ENCODE data around the gene SPATS2L. TPM values are rescaled to one million over a fixed set of nuclear protein-coding genes. Genes with fewer than 3 reads are reported as not detected.

Gene SPATS2L
- total and polyA plus RNA-seq, 2 donors (not counting 1 experiment from before 2014, with no cell fraction given) = 0.27 to 0.44 TPM

DNA sequence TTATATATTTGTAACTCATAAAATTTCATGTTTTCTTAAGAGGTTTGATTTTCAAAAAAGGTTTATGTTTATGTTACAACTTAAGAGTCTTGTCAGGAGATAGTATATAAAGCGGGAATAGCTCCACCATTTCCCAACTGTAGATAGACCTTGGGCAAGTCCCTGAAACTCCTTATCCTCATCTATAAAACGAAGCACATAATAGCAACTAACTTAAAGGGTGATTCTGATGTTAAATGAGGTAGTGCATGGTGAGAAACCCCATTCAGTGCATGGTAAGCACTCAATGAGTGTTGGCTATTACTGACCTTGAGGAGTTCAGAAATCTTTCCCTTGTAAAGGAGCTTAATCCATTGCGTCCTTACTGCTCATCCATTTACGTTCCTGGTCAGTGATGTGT, 169.3 kb downstream of the SPATS2L start:
- H3K27ac Mint-ChIP-seq = no peak overlapping the region
- WGBS (ENCODE audit: insufficient coverage) = 80% methylated on average over 1 of the region's 4 CpGs

DNA sequence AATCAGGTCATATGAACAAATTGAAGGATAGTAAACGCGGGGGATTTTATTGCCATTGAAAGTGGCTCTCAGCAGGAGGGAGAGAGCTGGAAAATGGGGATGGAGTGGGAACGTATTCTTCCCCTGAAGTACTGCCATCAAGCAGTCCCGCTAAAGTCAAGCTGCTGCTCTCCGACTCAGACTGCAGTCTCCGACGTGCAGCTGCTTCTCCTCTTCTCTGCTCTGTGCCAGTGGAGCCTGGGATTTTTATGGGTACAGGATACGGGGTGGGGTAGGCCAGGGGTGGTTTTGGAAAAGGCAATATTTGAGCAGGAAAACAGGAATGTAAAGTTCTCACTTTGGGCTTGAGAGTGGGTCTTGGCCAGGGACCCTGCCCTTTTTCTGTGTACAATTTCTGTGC, 170.3 kb downstream of the SPATS2L start:
- POLR2A ChIA-PET = no interaction called here

More for the DNA sequence above, 169.3 kb downstream of the SPATS2L start:
- H3K4me2 ChIP-seq (replicated peaks; ENCODE audit: low read depth, low read length, poor library complexity, severe bottlenecking) = no peak overlapping the region
- H3K9me3 ChIP-seq (ENCODE audit: control extremely low read depth in 1 of 3, control insufficient read depth in 2 of 3, insufficient read depth in 1 of 3, low read length in 2 of 3) = no peaks in the 10 kb centered on the region
- Mint-ChIP-seq H3K9me3 (ENCODE audit: insufficient read depth) (no peaks in the 10 kb centered on the region), H3K4me1 (peaks cover 7% of the 10 kb centered on the region), H3K4me3 (no peak overlapping the region), H3K27me3 (no peaks in the 10 kb centered on the region)
- POLR2A ChIA-PET = no interaction called here
- H3K9ac ChIP-seq (ENCODE audit: low read length) = no peak overlapping the region
- H2AFZ ChIP-seq (ENCODE audit: insufficient read depth, low read depth, low read length, poor library complexity, severe bottlenecking) = no peak overlapping the region
- no peak overlapping the region for H3K27ac ChIP-seq (ENCODE audit: low read length in 2 of 2)
- CTCF ChIA-PET = interaction anchor here (1.0 to 1.2 kb wide), 3 partner anchors 10 to 496 kb away, joined by 3 to 4 read pairs (median 4); no protein-coding TSS in a partner anchor
- ATAC-seq (ENCODE audit: low read depth) (no peak), DNase-seq (no peak)
- H3K27me3 ChIP-seq (replicated peaks in 1 of 4; ENCODE audit: control extremely low read depth in 1 of 4, control insufficient read depth in 3 of 4, insufficient read depth in 4 of 4, low read length in 3 of 4) = no peaks in the 10 kb centered on the region
- no peaks in the 10 kb centered on the region for H3K79me2 ChIP-seq (ENCODE audit: control insufficient read depth, insufficient read depth, low read length)
- intact Hi-C loops (cut with micrococcal nuclease) = no loop called here
- H3K4me1 ChIP-seq (ENCODE audit: control insufficient read depth in 2 of 2, insufficient read depth in 2 of 2, low read length in 2 of 2) = peaks cover 4 to 8% of the 10 kb centered on the region in 2 donors
- no peaks in the 10 kb centered on the region for H4K20me1 ChIP-seq (ENCODE audit: control insufficient read depth, insufficient read depth, low read length, poor library complexity, severe bottlenecking)
- H3K36me3 ChIP-seq (replicated peaks in 1 of 2; ENCODE audit: control extremely low read depth in 1 of 2, control insufficient read depth in 1 of 2, extremely low read depth in 1 of 2, insufficient read depth in 2 of 2, low read length in 1 of 2) = no peaks in the 10 kb centered on the region
- no peak overlapping the region for H3K4me3 ChIP-seq (ENCODE audit: control extremely low read depth in 1 of 5, extremely low read depth in 1 of 5, insufficient read depth in 1 of 5, low read depth in 2 of 5, low read length in 4 of 5)
- TF ChIP-seq, protein P1, sequence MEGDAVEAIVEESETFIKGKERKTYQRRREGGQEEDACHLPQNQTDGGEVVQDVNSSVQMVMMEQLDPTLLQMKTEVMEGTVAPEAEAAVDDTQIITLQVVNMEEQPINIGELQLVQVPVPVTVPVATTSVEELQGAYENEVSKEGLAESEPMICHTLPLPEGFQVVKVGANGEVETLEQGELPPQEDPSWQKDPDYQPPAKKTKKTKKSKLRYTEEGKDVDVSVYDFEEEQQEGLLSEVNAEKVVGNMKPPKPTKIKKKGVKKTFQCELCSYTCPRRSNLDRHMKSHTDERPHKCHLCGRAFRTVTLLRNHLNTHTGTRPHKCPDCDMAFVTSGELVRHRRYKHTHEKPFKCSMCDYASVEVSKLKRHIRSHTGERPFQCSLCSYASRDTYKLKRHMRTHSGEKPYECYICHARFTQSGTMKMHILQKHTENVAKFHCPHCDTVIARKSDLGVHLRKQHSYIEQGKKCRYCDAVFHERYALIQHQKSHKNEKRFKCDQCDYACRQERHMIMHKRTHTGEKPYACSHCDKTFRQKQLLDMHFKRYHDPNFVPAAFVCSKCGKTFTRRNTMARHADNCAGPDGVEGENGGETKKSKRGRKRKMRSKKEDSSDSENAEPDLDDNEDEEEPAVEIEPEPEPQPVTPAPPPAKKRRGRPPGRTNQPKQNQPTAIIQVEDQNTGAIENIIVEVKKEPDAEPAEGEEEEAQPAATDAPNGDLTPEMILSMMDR (IDR thresholded peaks at IDR 0.05) = no peak
- TF ChIP-seq EZH2 (IDR thresholded peaks at IDR 0.05; ENCODE audit: borderline replicate concordance, insufficient read depth, low read depth, low read length, poor library complexity, severe bottlenecking) = no peak

More for the DNA sequence above, 170.3 kb downstream of the SPATS2L start:
- Histone ChIP-seq H3K36me3 (replicated peaks in 1 of 2; ENCODE audit: control extremely low read depth in 1 of 2, control insufficient read depth in 1 of 2, extremely low read depth in 1 of 2, insufficient read depth in 2 of 2, low read length in 1 of 2) (no peaks in the 10 kb centered on the region), H3K27me3 (replicated peaks in 1 of 4; ENCODE audit: control extremely low read depth in 1 of 4, control insufficient read depth in 3 of 4, insufficient read depth in 4 of 4, low read length in 3 of 4) (no peaks in the 10 kb centered on the region), H3K4me3 (ENCODE audit: control extremely low read depth in 1 of 5, extremely low read depth in 1 of 5, insufficient read depth in 1 of 5, low read depth in 2 of 5, low read length in 4 of 5) (no peak overlapping the region), H3K79me2 (ENCODE audit: control insufficient read depth, insufficient read depth, low read length) (no peaks in the 10 kb centered on the region), H2AFZ (ENCODE audit: insufficient read depth, low read depth, low read length, poor library complexity, severe bottlenecking) (no peak overlapping the region), H3K27ac (ENCODE audit: low read length in 2 of 2) (no peak overlapping the region), H3K4me1 (ENCODE audit: control insufficient read depth in 2 of 2, insufficient read depth in 2 of 2, low read length in 2 of 2) (no peaks in the 10 kb centered on the region), H3K9ac (ENCODE audit: low read length) (no peak overlapping the region), H3K9me3 (ENCODE audit: control extremely low read depth in 1 of 3, control insufficient read depth in 2 of 3, insufficient read depth in 1 of 3, low read length in 2 of 3) (no peaks in the 10 kb centered on the region), H4K20me1 (ENCODE audit: control insufficient read depth, insufficient read depth, low read length, poor library complexity, severe bottlenecking) (no peaks in the 10 kb centered on the region), H3K4me2 (replicated peaks; ENCODE audit: low read depth, low read length, poor library complexity, severe bottlenecking) (no peak overlapping the region)
- no peak overlapping the region for H3K4me3 Mint-ChIP-seq
- DNase-seq = no peak
- TF ChIP-seq, protein P1 (IDR thresholded peaks at IDR 0.05) = no peak
- TF ChIP-seq EZH2 (IDR thresholded peaks at IDR 0.05; ENCODE audit: borderline replicate concordance, insufficient read depth, low read depth, low read length, poor library complexity, severe bottlenecking) = no peak
- no peak for ATAC-seq (ENCODE audit: low read depth)
- CTCF ChIA-PET = interaction anchor here (1.0 to 1.8 kb wide), 4 partner anchors 9 to 501 kb away, joined by 3 to 4 read pairs (median 4); no protein-coding TSS in a partner anchor
- 93% methylated on average over 8 of the region's 8 CpGs for WGBS (ENCODE audit: insufficient coverage)
- H3K4me1 Mint-ChIP-seq = no peaks in the 10 kb centered on the region
- no peak overlapping the region for H3K27ac Mint-ChIP-seq
- intact Hi-C loops (cut with micrococcal nuclease) = no loop called here
- no peaks in the 10 kb centered on the region for H3K9me3 Mint-ChIP-seq (ENCODE audit: insufficient read depth)
- no peaks in the 10 kb centered on the region for H3K27me3 Mint-ChIP-seq
